Stimulated activated CD4-positive, alpha-beta T cell treated with anti-CD3 and anti-CD28 coated beads, Interleukin-15, amount 100 ng/mL, for 1 hour (primary cell): ENCODE results near the gene HERC3.
"Not testable (repeated sequence)": the region's sequence is repeated elsewhere in the genome, so short reads cannot be mapped to it uniquely, and the experiment has no call there.

Source experiments
- DNase-seq, 2 donors: peaks; one replicate each; pipeline ENCODE4 v3.0.0-alpha.2; 2020; ENCODE audit warnings: low read depth in 1 of 2, low spot score in 1 of 2

HERC3 gene

DNA sequence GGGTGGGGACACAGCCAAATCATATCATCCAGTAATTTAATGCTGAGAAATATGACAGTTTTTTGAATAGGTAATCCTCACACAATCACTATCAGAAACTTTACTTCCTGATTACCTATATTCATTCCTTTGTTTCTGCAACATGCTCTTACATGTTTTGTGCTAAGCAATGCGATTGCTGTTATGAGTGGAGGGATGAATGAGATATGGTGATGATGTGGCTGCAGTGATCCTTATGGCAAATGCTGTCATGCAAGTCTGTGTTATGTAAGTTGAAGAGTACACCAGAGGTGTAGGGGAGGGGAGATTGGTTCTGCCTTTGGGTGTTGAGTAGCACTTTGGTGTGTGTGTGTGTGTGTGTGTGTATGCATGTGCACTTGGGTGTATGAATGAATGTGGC lies 14.6 kb downstream of the HERC3 start:
- DNase-seq: no peak

DNA sequence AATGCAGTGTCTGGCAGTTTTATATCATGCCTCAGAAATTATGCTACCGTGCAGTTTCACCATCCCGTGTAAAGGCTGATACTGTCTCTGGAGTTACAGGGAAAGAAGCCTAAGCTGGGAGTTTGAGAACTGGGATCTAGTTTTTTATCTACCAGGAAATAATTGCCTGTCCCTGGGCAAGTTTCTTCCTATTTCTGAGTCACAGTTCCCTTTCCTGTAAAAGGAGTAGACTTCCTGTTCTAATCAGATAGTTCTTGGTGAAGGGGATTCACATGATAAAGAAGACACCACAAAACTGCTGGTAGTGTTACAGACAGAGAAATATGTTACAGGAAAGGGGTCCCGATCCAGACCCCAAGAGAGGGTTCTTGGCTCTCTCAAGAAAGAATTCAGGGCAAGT lies 17.1 kb downstream of the HERC3 start:
- no peak for DNase-seq

DNA sequence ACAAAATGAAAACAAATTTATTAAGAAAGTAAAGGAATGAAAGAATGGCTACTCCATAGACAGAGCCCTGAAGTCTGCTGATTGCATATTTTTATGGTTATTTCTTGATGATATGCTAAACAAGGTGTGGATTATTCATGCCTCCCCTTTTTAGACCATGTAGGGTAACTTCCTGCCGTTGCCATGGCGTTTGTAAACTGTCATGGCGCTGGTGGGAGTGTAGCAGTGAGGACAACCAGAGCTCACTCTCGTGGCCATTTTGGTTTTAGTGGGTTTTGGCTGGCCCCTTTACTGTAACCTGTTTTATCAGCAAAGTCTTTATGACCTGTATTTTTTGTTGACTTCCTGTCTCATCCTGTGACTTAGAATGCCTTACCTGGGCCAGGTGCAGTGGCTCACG lies 17.5 kb downstream of the HERC3 start:
- not testable (repeated sequence) for DNase-seq

DNA sequence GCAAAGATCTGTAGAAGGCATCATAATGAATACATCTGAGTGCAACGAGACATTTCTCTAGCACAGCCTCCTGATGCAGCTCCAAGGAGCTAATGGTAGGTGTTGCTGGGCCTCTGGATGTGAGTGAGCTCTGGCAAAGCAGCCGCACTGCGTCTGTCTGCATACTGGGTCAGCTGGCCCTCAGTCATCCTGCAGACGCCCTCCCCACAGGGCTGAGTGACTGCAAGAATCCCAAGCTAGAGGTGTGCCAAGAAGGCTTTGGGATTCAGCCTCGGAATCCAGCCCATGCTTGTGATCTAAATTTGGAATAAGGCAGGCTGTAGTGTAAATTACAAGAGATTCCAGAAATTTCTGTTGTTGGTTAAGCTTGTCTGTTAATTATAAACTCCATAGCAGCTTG lies 18.5 kb downstream of the HERC3 start:
- DNase-seq: no peak

DNA sequence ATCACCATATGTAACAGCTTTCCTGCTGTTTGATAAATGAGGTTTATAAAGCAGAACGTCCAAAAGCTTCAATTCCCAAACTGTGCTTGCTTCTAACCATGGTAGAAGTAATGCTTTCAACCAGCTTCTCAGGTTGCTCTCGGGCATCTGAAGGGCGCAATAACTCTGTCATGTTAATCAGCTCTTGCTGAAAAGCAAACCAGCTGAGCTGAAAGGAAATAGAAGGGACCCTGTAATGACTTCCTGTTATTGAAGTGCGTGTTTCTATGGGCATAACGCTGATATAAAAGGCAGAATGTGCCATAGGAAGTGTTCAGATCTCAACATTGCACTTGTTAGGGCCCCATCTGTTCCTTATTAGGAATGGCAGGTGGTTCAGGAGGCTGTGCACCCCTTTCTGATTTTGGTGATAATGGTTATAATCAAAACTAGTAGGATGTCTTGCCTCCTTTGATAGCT lies 21.2 kb downstream of the HERC3 start:
- DNase-seq: no peak

DNA sequence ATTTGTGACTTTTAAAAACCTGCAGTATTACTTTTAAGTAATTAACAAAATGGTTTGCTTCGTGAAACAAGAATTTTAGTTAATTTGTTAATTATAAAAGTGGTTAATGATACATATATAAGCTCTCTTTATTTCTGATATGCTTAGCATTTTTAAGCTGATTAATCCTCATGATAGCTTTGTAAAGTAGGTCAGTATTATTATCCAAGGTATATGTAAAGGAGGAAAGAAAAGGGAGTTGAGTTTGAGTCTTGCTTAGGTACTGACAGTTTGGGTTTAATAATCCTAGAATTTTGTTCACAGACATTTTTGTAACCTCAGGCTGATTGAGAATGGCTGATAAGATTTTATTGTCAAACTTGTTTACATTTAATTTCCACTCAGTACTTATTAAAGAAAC lies 21.8 kb downstream of the HERC3 start:
- DNase-seq: no peak

DNA sequence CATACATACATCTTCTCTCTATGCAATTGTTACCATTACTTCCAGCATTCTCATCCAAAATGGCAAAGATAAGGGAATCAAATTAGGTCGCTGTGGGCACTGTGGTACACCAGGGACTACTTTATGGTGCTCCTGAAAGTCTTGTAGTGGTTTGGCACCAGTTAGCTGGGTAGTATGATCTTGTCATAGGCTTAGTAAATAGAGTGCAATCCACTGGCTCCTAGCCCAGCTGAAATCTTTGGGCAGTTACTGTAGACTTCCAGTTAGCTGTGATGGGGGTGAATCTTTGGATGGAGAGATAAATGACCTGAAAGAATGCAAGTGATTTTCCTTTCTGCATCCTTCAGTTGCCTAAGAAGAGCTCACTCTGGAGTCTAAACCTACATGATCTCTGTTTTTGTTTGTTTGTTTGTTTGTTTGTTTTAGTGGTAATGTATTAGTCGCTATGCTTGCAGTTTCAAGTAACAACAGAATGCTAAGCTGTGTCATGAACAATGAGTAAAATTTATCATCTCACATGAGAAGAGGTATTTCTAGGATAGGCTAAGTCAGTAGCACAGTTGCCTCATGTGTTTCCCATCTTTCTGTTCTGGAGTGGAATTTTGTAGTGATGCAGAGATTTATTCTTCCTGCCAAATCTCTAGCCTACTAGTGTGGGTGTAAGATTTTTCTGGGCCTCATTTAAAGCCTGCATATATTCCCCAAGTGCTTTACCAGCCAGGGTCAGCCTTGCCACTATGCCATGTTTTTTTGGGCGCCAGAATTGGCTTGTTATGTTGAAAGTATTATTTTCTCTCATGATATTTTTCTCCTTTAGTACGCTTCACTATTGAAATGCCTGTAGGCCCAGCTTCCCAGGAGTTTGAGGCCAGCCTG lies 24.2 kb downstream of the HERC3 start:
- DNase-seq: no peak

DNA sequence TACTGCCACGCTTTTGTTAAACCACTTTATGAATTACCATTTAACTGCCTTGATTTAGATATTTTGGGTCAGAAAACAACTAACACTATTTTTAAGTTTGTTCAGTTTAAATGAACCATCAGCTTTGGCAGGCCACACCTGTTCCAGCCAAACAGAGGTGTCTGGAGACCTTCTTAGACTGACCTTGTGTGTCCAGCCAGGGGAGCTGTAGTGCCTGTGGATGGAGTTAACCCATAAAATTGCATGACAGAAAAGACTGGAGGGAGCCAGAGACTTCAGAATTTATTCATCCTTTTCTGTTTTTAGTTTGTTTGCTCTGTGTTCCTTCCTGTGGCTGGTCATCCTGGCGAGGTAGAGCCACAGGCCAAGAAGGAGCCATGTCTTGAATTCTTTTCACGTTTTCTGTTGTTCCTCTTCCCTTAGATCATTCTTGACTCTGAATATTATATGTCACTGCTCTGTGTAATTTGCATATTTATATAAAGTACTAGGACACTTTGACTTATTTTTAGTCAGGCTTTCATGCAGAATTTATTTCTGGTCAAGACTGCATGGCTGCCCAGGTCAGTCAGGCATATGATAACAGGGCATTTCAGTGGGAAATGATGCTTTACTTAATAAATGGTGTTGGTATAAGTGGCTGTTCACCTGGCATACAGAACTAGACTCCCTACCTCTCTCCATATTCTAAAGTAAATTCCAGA lies 26.7 kb downstream of the HERC3 start:
- no peak for DNase-seq

DNA sequence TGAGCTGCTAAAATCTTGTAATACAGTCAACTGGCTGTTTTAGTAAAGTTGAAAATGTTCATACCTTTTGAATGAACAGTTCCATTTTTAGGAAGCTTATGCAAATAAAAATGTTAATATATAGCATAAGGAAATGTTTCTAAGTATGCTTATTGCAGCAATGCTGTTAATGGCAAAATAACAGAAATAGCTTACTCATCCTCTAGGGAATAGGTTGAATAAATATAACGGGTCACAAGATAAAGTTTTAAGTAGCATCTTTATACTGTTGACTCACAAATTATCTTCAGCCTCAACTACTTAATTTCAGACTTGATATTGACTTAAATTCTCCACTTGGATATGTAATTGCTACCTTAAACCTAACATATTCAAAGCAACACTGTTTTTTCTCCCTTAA lies 27.7 kb downstream of the HERC3 start:
- DNase-seq: no peak

DNA sequence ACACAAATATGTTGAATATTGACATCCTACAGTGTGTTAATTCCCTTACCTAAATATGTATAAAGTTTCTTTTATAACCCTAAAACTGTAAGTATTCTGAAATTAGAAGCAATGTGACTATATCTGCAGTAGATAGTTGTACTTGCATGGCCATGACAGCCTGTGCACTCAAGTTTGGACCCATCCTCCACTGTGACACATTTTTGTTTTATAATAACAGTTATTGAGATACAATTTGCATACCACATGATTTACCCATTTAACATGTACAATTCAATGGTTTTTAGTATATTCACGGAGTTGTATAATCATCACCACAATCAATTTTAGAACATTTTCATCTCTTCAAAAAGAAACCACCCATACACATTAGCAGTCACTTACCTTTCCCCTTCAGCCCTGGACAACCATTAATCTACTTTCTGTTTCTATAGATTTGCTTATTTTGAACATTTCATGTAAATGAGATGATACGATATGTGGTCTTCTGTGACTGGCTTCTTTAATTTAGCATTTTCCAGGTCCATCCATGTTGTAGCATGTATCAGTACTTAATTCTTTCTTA lies 29.6 kb downstream of the HERC3 start:
- no peak for DNase-seq

DNA sequence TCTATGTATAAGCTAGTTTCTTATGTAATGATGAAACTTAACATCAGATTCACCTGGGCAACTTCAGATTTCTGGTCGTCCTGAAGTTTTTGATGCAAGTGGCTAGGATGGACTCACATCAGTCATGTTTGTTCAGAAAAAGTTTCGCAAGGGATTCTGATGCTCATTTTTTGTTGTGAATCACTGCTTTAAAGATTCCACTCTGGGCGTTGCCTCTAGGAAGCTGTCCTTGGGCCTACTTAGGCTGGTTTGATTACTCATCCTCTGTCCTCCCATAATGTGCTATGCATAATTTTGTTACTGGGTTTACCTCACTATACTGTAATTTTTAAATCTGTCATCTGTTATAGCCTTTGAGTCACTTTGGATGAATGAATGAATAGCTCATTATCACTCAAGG lies 30.8 kb downstream of the HERC3 start:
- no peak for DNase-seq

DNA sequence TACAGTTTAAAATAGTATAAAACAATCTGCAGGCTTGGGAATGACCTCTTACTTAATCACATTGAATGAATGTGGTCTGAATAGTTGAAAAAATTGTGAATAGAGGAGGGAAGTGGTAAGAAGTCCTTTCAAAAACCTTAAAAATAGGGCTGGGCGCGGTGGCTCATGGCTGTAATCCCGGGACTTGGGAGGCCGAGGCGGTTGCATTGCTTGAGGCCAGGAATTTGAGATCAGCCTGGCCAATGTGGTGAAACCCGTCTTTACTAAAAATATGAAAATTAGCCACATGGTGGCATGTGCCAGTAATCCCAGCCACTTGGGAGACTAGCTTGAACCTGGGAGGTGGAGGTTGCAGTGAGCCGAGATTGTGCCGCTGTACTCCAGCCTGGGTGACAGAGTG lies 36.5 kb downstream of the HERC3 start:
- DNase-seq: no peak

DNA sequence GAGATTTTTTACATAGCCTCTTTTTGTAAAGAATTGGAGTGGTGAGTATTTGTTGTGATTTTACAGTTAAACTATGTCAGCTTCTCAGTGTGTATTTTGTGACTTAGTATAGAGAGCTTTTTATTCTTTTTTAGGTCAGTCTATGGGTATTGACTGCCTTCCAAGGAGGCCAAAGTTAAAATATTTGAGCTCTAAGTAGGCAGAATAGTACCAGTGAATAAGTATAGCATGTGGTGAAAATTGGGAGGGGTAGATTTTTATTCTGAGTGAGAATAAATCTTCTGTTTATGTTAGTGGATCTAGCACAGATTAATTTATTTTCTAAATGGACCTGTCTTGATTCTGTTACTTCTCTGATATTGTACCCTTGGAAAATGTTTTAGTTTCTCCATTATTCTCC lies 37.5 kb downstream of the HERC3 start:
- no peak for DNase-seq

DNA sequence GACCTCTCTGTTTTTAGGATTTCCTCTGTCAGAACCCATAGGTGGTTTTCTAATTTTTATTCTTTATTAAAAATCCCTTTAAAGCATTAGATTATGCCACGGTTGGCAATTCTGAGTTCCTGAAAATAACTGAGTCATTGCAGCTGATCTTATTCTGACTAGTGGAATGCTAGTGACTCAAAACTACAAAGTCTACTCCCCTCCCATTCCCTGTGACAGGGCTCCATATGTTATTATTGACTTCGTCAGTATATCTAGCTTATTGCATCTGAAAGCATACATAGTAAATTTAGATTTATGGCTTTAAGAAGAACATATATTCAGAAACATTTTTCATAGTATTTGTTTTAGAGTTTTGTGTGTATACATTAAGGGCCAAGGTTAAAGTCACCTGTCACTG lies 38.5 kb downstream of the HERC3 start:
- DNase-seq: no peak

DNA sequence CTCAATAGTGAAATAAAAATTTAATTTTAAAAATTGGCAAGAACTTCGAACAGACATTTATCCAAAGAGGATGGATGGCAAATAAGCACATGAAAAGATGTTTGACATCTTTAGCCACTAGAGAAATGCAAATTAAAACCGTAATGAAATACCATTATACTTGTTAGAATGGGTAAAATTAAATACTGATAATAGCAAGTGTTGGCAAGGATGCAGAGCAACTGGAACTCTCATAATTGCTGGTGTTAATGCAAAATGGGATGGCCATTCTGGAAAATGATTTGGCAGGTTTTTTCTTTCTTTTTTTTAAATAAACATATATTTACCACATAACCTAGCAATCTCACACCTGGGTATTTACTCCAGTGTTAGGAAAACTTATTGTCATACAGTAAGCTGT lies 51.7 kb downstream of the HERC3 start:
- DNase-seq: no peak

DNA sequence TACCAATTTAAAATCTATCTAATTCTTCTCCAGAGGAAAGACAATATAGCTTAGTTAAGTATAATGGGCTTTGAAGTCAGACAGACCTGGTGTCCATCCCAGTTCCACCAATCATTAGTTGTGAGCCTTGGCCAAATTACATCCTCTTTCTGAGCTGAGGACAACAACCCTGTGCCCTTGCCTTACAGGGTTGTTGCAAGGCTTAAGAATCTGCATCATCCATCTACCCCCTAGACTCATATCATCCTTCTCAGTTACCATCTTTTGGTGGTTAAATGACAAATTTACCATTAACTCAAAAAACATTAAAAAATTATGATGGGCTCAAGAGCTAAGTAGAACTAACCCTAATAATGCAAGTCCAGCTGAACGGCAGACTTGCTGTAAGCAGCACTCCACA lies 53.7 kb downstream of the HERC3 start:
- DNase-seq: no peak

DNA sequence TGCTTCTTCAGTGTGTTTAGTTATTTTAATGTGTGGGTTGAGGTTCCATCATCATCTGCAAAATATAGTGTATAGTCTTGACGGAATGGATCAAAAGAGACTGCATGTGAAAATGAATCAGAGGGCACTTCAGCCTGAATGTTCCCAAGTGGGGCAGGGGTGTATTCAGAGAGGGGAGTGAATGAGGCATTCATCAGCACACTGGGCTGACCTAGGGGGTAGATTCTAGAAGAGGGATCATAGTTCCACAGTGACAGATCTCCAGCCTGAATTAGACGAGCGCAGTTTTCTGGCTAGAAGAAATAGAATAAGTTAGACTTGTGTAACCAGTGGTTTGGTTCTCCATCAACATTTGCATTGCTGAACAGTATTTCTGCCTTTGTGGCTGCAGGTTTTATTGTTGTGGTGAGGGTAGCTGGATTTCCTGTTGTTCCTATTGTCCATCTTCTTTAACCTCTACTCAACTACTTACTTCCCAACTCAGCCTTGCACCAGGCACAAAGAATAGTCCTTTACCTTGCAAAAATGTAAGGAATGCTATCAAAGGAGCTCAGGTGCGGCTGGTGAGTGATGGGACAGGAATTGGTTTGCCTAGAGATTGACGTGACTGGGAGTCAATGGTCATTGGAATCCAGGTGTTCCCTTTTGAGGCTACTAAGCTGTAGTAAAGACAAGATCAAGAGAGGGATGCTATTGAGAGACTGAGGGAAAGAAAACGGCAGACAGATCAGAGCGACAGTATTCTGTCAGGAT lies 54.4 kb downstream of the HERC3 start:
- no peak for DNase-seq

DNA sequence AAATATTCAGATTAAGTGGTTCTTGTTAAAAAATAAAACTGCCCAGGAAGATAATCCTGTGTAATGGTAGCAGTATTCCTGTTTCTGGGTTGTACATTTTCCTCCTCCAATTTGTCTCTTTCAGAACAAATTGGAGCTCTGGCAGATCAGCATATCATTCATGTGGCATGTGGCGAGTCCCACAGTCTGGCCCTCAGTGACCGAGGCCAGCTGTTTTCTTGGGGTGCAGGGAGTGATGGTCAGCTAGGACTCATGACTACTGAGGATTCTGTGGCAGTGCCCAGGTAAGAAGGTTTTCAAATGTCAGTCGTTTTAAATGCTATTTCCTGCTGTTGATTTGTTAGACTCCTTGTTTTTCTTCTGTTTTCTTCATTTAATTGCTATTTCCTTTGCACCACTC lies 57.4 kb downstream of the HERC3 start:
- no peak for DNase-seq

DNA sequence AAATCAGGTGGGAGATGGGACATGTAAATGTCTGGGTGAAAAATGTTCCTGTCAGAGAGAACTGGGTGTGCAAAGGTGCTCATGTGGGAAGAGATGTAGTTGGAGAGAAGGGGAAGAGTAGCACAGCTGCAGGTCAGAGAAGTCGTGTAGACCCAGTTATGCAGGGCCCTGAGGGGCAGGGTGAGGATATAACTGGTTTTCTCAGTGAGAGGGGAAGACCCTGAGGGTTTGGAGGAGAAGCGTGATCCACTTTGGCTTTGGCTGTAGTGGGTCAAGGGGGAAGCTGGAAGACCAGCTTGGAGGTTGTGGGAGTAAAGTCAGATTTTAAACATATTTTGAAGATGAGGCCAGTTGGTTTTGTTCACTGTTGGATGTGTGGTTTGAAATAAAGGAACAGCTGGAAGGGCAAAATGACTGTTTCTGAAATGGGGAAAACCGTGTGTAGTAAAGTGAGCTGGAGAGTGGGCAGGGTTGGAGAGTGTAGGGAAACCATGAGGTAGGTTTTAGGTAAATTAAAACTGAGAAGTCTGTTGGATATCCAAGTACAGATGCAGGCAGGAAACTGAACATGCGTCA lies 61.2 kb downstream of the HERC3 start:
- DNase-seq: no peak

DNA sequence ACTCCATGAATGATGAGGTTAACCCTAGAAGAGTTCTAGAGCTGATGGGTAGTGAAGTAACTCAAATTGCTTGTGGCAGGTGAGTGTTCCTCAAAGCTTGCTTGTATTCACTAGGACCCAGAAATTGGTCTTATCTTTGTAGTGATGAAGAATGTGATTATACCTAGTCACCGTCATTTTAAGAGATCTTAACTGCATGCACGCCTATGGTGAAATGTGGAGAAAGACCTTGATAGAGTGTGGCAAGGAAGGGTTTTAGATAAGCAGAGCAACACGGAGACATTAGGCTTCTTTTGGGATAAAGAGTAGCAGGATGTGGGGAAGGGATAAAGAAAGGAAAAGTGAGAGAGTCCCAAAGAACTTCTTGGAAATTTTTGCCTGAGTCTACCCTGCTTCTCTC lies 62.9 kb downstream of the HERC3 start:
- no peak for DNase-seq
